Skeletal muscle satellite cell (primary cell): ENCODE results near the gene SNRPB2. TPM values are rescaled to one million over a fixed set of nuclear protein-coding genes. Genes with fewer than 3 reads are reported as not detected.

ENCODE experiments used
- H3K27me3 ChIP-seq: 2 replicates; pipeline ENCODE4 v1.7.0; 2013; ENCODE audit warnings: low read length; ENCODE audit not compliant: control insufficient read depth, insufficient read depth
- H3K36me3 ChIP-seq: 2 replicates; pipeline ENCODE4 v1.7.0; 2013; ENCODE audit warnings: mild to moderate bottlenecking, control low read depth, low read length; ENCODE audit not compliant: insufficient read depth
- H3K4me1 ChIP-seq: 2 replicates; pipeline ENCODE4 v1.7.0; 2013; ENCODE audit warnings: low read length; ENCODE audit not compliant: control insufficient read depth, insufficient read depth
- H3K4me2 ChIP-seq: 2 replicates; pipeline ENCODE4 v1.7.0; 2013; ENCODE audit warnings: mild to moderate bottlenecking, low read length
- H3K4me3 ChIP-seq: 2 replicates; pipeline ENCODE4 v1.7.0; 2013; ENCODE audit warnings: low read length
- H3K9ac ChIP-seq: 2 replicates; pipeline ENCODE4 v1.7.0; 2013; ENCODE audit warnings: mild to moderate bottlenecking, low read depth, low read length, moderate library complexity
- H3K9me3 ChIP-seq: replicated peaks from 2 replicates; pipeline ENCODE4 v1.7.0; 2013; ENCODE audit warnings: mild to moderate bottlenecking, control low read depth, low read length
- total RNA-seq: library from RNA; depleted of rRNA; stranded (reverse); fragments of >200 nt; gene quantifications from 2 replicates; pipeline ENCODE4 v1.2.3, GENCODE V29; 2012; rRNA removed

SNRPB2 gene
- 53.2 and 54.0 TPM in 2 replicates for total RNA-seq

DNA sequence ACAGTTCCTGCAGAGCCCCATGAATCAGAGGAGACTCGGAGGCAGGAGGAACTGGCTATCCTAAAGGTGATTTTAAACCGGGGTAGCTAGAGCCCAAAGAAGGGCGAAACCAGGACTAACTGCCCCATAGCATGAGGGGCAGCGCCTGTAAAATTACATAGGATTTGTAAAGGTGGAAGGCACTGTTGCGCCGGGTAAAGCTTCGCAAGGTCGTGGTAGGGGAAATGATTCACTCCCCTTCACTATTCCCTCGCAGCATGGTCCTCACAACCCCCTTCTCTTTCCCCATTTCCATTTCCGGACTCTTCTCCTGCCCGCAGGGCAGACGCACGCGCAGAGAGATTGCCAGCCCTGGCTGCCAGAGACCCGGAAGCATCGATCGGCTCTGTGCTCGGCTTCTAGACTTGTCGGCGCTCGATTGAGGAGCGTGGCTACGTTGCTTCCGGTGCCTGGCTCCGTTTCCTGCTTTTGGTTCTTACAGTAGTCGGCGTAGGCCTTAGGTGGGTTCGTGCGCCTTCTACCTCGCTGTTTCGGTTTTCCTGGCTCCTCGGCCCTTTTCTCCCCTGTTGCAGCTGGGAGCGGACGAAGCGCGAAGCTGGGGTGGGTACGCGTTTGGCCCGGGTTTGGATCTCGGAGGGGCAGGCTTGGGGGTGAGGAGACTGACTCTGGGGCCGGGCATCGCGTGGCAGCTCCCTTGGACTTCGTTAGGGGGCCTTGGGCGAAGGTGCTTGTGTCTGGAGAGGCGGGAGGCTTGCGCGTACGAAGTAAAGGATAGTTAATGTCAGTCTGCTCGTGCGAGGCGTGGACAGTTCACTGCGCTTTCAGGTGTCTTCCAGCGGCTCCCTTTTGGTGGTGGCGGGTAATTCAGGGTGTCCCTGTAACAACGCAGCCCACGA, at the start of gene SNRPB2:
Gene SNRPB2 (plus strand): TSS at position 462 of the 896 bp plus-strand sequence. CDS start 1,677 bp downstream, outside the sequence.
- peaks cover 28% of the 10 kb centered on the region for H3K36me3 ChIP-seq
- no peaks in the 10 kb centered on the region for H3K9me3 ChIP-seq
- H3K4me3 ChIP-seq: peak within 1 kb of the TSS; percentile 88
- H3K4me1 ChIP-seq: peaks cover 15% of the 10 kb centered on the region
- H3K27me3 ChIP-seq: peaks cover 11% of the 10 kb centered on the region
- peak within 1 kb of the TSS; percentile 87 for H3K4me2 ChIP-seq
- peak within 1 kb of the TSS; percentile 93 for H3K9ac ChIP-seq

DNA sequence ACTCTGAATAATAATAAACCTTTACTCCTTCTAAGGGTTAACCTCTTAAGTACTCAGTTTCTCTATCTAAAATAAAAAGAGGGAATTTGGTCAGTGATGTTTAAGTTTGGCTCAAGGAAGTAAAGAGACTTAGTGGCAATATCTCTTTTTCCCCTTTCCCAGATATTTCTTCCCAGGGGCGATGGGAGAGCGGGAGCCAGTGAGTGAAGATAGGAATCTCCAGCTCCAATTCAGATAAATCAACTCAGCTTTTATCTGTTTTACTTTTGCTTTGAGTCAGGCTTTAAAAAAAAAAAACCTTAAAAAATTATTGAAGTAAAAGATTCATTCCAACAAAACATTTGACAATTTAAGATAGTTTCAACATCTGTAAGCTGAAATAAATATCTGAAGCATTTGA, 45.4 kb upstream of the SNRPB2 start:
- Histone ChIP-seq H3K4me3 (no peak overlapping the region), H3K4me1 (no peaks in the 10 kb centered on the region), H3K4me2 (no peak overlapping the region), H3K9ac (no peak overlapping the region), H3K27me3 (peaks cover 4% of the 10 kb centered on the region), H3K36me3 (no peaks in the 10 kb centered on the region), H3K9me3 (no peaks in the 10 kb centered on the region)

GRCh38 chr20:16689906-16690305, 39.9 kb upstream of the SNRPB2 start:
- H3K9ac ChIP-seq: no peak overlapping the region
- no peaks in the 10 kb centered on the region for H3K4me1 ChIP-seq
- H3K4me2 ChIP-seq: no peak overlapping the region
- H3K9me3 ChIP-seq: no peaks in the 10 kb centered on the region
- no peaks in the 10 kb centered on the region for H3K27me3 ChIP-seq
- no peaks in the 10 kb centered on the region for H3K36me3 ChIP-seq
- no peak overlapping the region for H3K4me3 ChIP-seq

DNA sequence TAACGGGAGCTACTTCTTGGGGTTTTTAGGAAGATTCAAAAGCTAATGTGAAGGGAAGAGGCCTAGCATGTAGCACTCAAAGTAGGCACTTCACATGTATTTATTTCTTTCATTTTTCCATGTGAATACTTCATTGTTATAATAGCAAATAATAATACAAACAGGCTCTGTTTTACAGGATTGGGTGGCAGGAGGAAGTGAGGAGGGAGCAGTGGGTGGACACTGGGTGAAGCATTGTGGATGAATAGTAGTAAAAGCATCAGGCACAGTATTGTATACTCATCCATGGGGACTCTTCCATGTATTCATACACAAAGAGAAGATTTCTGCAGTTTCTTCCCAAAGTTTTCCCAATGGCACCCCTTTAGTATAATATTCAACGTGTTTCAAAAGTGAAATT, 38.4 kb upstream of the SNRPB2 start:
- H3K9ac ChIP-seq: no peak overlapping the region
- no peaks in the 10 kb centered on the region for H3K9me3 ChIP-seq
- H3K4me1 ChIP-seq: no peaks in the 10 kb centered on the region
- H3K27me3 ChIP-seq: no peaks in the 10 kb centered on the region
- no peak overlapping the region for H3K4me3 ChIP-seq
- no peak overlapping the region for H3K4me2 ChIP-seq
- H3K36me3 ChIP-seq: no peaks in the 10 kb centered on the region

- Histone ChIP-seq H3K27me3 (no peaks in the 10 kb centered on the region), H3K9me3 (no peaks in the 10 kb centered on the region), H3K4me1 (no peaks in the 10 kb centered on the region), H3K9ac (no peak overlapping the region), H3K4me2 (no peak overlapping the region), H3K36me3 (no peaks in the 10 kb centered on the region), H3K4me3 (no peak overlapping the region)
Observed at GRCh38 chr20:16692009-16692408, 37.8 kb upstream of the SNRPB2 start.

- Histone ChIP-seq H3K4me3 (no peak overlapping the region), H3K36me3 (no peaks in the 10 kb centered on the region), H3K9ac (no peak overlapping the region), H3K4me2 (no peak overlapping the region), H3K4me1 (no peaks in the 10 kb centered on the region), H3K27me3 (peaks cover under 1% of the 10 kb centered on the region), H3K9me3 (no peaks in the 10 kb centered on the region)
Observed at GRCh38 chr20:16692442-16692841, 37.4 kb upstream of the SNRPB2 start.

DNA sequence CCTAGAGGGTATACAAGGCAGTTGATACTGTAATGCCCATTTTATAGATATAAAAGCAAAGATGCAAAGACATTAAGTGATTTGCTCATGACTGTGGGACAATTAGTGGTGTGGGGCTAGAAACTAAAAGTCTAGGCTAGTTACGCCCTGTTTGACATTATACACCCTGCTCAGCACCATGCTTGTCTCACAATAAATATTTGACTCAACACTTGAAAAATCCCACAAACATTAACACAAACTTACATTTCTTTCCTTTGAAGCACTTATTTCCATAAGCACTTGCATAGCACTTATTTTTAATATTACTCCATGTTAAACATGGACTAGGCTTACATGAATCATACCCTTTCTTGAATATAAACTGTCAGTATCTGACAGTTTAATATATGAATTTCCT, 36.5 kb upstream of the SNRPB2 start:
- no peaks in the 10 kb centered on the region for H3K9me3 ChIP-seq

GRCh38 chr20:16694161-16694560, 35.7 kb upstream of the SNRPB2 start:
- no peaks in the 10 kb centered on the region for H3K9me3 ChIP-seq
- no peak overlapping the region for H3K4me2 ChIP-seq
- no peaks in the 10 kb centered on the region for H3K4me1 ChIP-seq
- no peak overlapping the region for H3K4me3 ChIP-seq
- H3K27me3 ChIP-seq: peaks cover 7% of the 10 kb centered on the region
- no peaks in the 10 kb centered on the region for H3K36me3 ChIP-seq
- H3K9ac ChIP-seq: no peak overlapping the region

More for the DNA sequence above, 36.5 kb upstream of the SNRPB2 start:
- H3K9ac ChIP-seq: no peak overlapping the region
- no peak overlapping the region for H3K4me3 ChIP-seq
- H3K4me1 ChIP-seq: no peaks in the 10 kb centered on the region
- H3K27me3 ChIP-seq: peaks cover 7% of the 10 kb centered on the region
- H3K4me2 ChIP-seq: no peak overlapping the region
- H3K36me3 ChIP-seq: no peaks in the 10 kb centered on the region

DNA sequence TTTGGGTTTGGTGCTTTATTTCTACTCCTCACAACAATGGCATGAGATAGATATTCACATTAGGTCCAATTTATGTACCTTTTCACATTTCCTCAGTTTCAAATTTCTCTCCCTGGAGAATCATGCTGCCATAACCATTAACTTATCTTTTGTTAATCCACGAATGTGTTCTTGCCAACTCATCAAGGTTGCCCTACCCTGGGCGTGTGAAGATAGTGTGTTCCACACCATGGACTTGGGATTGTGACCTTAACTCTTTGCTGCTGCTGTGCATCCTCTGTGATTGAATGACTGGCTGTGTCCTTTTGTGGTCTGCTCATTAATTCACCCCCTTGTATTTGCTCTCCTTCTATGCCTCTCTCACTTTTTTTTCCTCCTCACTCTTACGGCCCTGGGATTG, 34.2 kb upstream of the SNRPB2 start:
- H3K27me3 ChIP-seq: peaks cover 7% of the 10 kb centered on the region
- no peaks in the 10 kb centered on the region for H3K36me3 ChIP-seq
- H3K9me3 ChIP-seq: no peaks in the 10 kb centered on the region
- no peaks in the 10 kb centered on the region for H3K4me1 ChIP-seq
- no peak overlapping the region for H3K9ac ChIP-seq
- H3K4me2 ChIP-seq: no peak overlapping the region
- no peak overlapping the region for H3K4me3 ChIP-seq

GRCh38 chr20:16699293-16699692, 30.5 kb upstream of the SNRPB2 start:
- Histone ChIP-seq H3K27me3 (peaks cover 7% of the 10 kb centered on the region), H3K4me1 (no peaks in the 10 kb centered on the region), H3K9ac (no peak overlapping the region), H3K9me3 (no peaks in the 10 kb centered on the region), H3K4me2 (no peak overlapping the region), H3K4me3 (no peak overlapping the region), H3K36me3 (no peaks in the 10 kb centered on the region)

DNA sequence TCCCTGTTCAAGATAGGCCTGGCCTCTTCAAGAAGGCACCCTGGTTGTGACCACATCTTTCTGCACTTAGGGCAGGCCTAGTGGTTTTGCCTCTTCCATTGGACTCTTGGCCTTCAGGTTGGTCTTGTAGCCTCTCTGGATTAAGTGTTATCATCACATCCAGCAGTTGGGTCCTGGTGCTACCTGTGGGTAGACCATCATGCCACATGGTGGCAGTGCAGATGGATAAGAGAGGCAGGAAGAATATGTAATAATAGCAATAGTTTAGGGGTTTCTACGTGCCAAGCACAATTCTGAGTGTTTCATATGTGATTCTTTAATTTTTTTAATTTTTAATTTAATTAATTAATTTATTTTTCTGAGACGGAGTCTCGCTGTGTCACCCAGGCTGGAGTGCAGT, 28.5 kb upstream of the SNRPB2 start:
- Histone ChIP-seq H3K27me3 (peaks cover 7% of the 10 kb centered on the region), H3K9me3 (no peaks in the 10 kb centered on the region), H3K4me1 (no peaks in the 10 kb centered on the region), H3K36me3 (no peaks in the 10 kb centered on the region), H3K9ac (no peak overlapping the region), H3K4me2 (no peak overlapping the region), H3K4me3 (no peak overlapping the region)

DNA sequence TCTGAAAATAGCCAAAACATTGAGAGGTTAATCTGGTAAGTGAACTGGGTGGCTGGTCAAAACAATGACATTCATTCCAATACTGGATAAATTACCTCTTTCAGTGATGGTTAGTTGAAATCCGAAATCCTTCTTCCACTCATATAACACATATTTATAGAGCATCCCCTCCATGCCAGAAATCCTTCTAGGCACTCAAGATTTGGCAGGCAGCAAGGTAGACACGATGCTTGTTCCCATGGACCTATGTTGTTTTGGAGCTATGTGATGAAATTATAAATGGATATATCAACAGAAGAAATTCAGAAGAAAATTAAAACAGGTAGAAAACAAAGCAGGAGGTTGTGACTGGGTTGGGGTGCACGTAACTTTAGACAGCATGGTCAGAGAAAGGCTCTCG, 26.3 kb upstream of the SNRPB2 start:
- no peaks in the 10 kb centered on the region for H3K4me1 ChIP-seq
- no peaks in the 10 kb centered on the region for H3K27me3 ChIP-seq
- H3K36me3 ChIP-seq: no peaks in the 10 kb centered on the region
- no peak overlapping the region for H3K4me2 ChIP-seq
- H3K9ac ChIP-seq: no peak overlapping the region
- H3K4me3 ChIP-seq: no peak overlapping the region
- no peaks in the 10 kb centered on the region for H3K9me3 ChIP-seq
